H1 (cell line): ENCODE results near the gene FOLR1. TPM values are rescaled to one million over a fixed set of nuclear protein-coding genes. Genes with fewer than 3 reads are reported as not detected.

Experiments used
- CTCF ChIA-PET: fragments of 300-600 bp; sonication (Branson Sonifier 250); formaldehyde crosslinking; loops from one replicate; lab custom pipeline; 2021; ENCODE audit not compliant: partially characterized antibody; lab: Charles Lee
- POLR2A ChIA-PET: fragments of 300-600 bp; sonication (Branson Sonifier 250); formaldehyde crosslinking; loops from one replicate; lab custom pipeline; 2021; ENCODE audit warnings: inconsistent platforms; ENCODE audit not compliant: partially characterized antibody; lab: Charles Lee
- DNase-seq, 2 experiments: peaks; one replicate each; pipeline versions ENCODE4 v3.0.0 to v3.0.0-alpha.2; 2010 to 2022; ENCODE audit warnings: low spot score in 2 of 2, low read depth in 1 of 2, mixed read lengths in 1 of 2
- FAIRE-seq: peaks from 2 replicates; lab custom pipeline; 2011; peaks lifted over from hg19 to GRCh38; lab: Jason Lieb, UNC
- H2AFZ ChIP-seq: 2 replicates; pipeline ENCODE4 v1.8.1; 2012; ENCODE audit warnings: low read length, inconsistent platforms
- H2AK5ac ChIP-seq: 2 replicates; pipeline ENCODE4 v1.6.1; 2013; ENCODE audit warnings: low read depth, low read length
- H2BK120ac ChIP-seq: replicated peaks from 2 replicates; pipeline ENCODE3; 2013; ENCODE audit warnings: low read depth, low read length, inconsistent platforms
- H2BK12ac ChIP-seq: 2 replicates; pipeline ENCODE4 v1.6.1; 2013; ENCODE audit warnings: low read depth, low read length
- H2BK15ac ChIP-seq: 2 replicates; pipeline ENCODE4 v1.6.1; 2013; ENCODE audit warnings: low read length
- H2BK20ac ChIP-seq: 2 replicates; pipeline ENCODE4 v1.6.1; 2013; ENCODE audit warnings: low read length
- H2BK5ac ChIP-seq: 2 replicates; pipeline ENCODE4 v1.6.1; 2013; ENCODE audit warnings: low read depth, low read length
- H3K14ac ChIP-seq: 2 replicates; pipeline ENCODE4 v1.6.1; 2013; ENCODE audit warnings: inconsistent platforms; ENCODE audit not compliant: insufficient read length
- H3K18ac ChIP-seq: 2 replicates; pipeline ENCODE4 v1.6.1; 2013; ENCODE audit warnings: low read length; ENCODE audit errors: extremely low read depth
- H3K23ac ChIP-seq: 2 replicates; pipeline ENCODE4 v1.6.1; 2013; ENCODE audit warnings: inconsistent platforms; ENCODE audit not compliant: insufficient read length
- H3K23me2 ChIP-seq: 2 replicates; pipeline ENCODE4 v1.6.1; 2013; ENCODE audit warnings: low read depth, low read length
- H3K27ac ChIP-seq: 2 replicates; pipeline ENCODE4 v1.6.1; 2011; ENCODE audit warnings: low read depth, low read length, inconsistent platforms
- H3K27me3 ChIP-seq, 4 experiments: replicated peaks in 1 of 4; 1 replicate in 1 of 4; 2 replicates in 3 of 4; pipeline versions ENCODE4 v1.6.1 to v1.8.1; 2011 to 2013; ENCODE audit warnings: low read length in 3 of 4, mild to moderate bottlenecking in 3 of 4, inconsistent platforms in 2 of 4, mixed read lengths in 2 of 4, moderate library complexity in 1 of 4; ENCODE audit not compliant: control insufficient read depth in 3 of 4, insufficient read depth in 3 of 4; ENCODE audit errors: extremely low read depth in 1 of 4
- H3K36me3 ChIP-seq, 4 experiments: 2 replicates each; pipeline versions ENCODE4 v1.6.1 to v1.8.1; 2011 to 2013; ENCODE audit warnings: mild to moderate bottlenecking in 4 of 4, low read length in 3 of 4, moderate library complexity in 2 of 4, control low read depth in 1 of 4, inconsistent platforms in 1 of 4; ENCODE audit not compliant: insufficient read depth in 4 of 4, control insufficient read depth in 2 of 4
- H3K4ac ChIP-seq: replicated peaks from 2 replicates; pipeline ENCODE3; 2013; ENCODE audit warnings: low read length, low read depth, mixed read lengths, inconsistent platforms; ENCODE audit not compliant: insufficient read length
- H3K4me1 ChIP-seq, 4 experiments: replicated peaks in 1 of 4; 1 replicate in 1 of 4; 2 replicates in 3 of 4; pipeline versions ENCODE4 v1.6.1 to v1.8.1; 2011 to 2013; ENCODE audit warnings: low read length in 3 of 4, inconsistent platforms in 2 of 4, mixed read lengths in 1 of 4; ENCODE audit not compliant: insufficient read depth in 4 of 4, control insufficient read depth in 3 of 4
- H3K4me2 ChIP-seq, 2 experiments: 2 replicates each; pipeline versions ENCODE4 v1.6.1 to v1.8.1; 2011 to 2013; ENCODE audit warnings: low read depth in 2 of 2, low read length in 2 of 2, control low read depth in 1 of 2, inconsistent platforms in 1 of 2, mild to moderate bottlenecking in 1 of 2; ENCODE audit not compliant: insufficient read depth in 1 of 2
- H3K4me3 ChIP-seq, 4 experiments: fragments of 200-600, 300-600 bp in 1 of 4; sonication (generic), shearing (Covaris generic), sonication (Bioruptor Twin) in 1 of 4; 2 replicates each; pipeline versions ENCODE4 v1.5.1 to v1.8.1; 2011 to 2016; ENCODE audit warnings: low read length in 4 of 4, low read depth in 3 of 4, control low read depth in 2 of 4, inconsistent platforms in 2 of 4, mild to moderate bottlenecking in 2 of 4, mixed read lengths in 1 of 4, moderate library complexity in 1 of 4; ENCODE audit not compliant: insufficient read depth in 2 of 4; ENCODE audit errors: extremely low read depth in 1 of 4
- H3K56ac ChIP-seq: replicated peaks from 2 replicates; pipeline ENCODE3; 2013; ENCODE audit warnings: low read depth, mild to moderate bottlenecking, mixed read lengths, low read length, inconsistent platforms; ENCODE audit not compliant: insufficient read length
- H3K79me1 ChIP-seq: 2 replicates; pipeline ENCODE4 v1.6.1; 2013; ENCODE audit warnings: low read depth, low read length, control low read depth
- H3K79me2 ChIP-seq, 2 experiments: 2 replicates each; pipeline versions ENCODE4 v1.6.1 to v1.8.1; 2012 to 2013; ENCODE audit warnings: low read length in 2 of 2, mild to moderate bottlenecking in 2 of 2, inconsistent platforms in 1 of 2; ENCODE audit not compliant: insufficient read depth in 2 of 2, control insufficient read depth in 1 of 2
- H3K9ac ChIP-seq, 4 experiments: replicated peaks in 1 of 4; 1 replicate in 1 of 4; 2 replicates in 3 of 4; pipeline versions ENCODE4 v1.6.1 to v1.8.1; 2011 to 2013; ENCODE audit warnings: low read depth in 3 of 4, low read length in 3 of 4, control low read depth in 2 of 4, mild to moderate bottlenecking in 2 of 4, moderate library complexity in 2 of 4, inconsistent platforms in 1 of 4; ENCODE audit errors: extremely low read depth in 1 of 4
- H3K9me3 ChIP-seq, 2 experiments: 2 replicates each; pipeline versions ENCODE4 v1.6.1 to v1.8.1; 2012 to 2013; ENCODE audit warnings: mild to moderate bottlenecking in 2 of 2, moderate library complexity in 2 of 2, control low read depth in 1 of 2, inconsistent platforms in 1 of 2, low read depth in 1 of 2, low read length in 1 of 2, mixed read lengths in 1 of 2; ENCODE audit not compliant: insufficient read depth in 2 of 2
- H4K20me1 ChIP-seq, 2 experiments: replicated peaks in 1 of 2; 2 replicates each; pipeline versions ENCODE3 to v1.8.1; 2011 to 2013; ENCODE audit warnings: inconsistent platforms in 2 of 2, low read length in 2 of 2, mild to moderate bottlenecking in 1 of 2; ENCODE audit not compliant: insufficient read depth in 2 of 2, control insufficient read depth in 1 of 2
- H4K5ac ChIP-seq: 2 replicates; pipeline ENCODE4 v1.6.1; 2013; ENCODE audit warnings: low read length, low read depth, mixed read lengths, inconsistent platforms; ENCODE audit not compliant: insufficient read length
- H4K8ac ChIP-seq: 2 replicates; pipeline ENCODE4 v1.8.0; 2013; ENCODE audit warnings: mild to moderate bottlenecking, moderate library complexity, low read length, inconsistent platforms; ENCODE audit not compliant: insufficient read depth; ENCODE audit errors: extremely low read depth
- H4K91ac ChIP-seq: replicated peaks from 2 replicates; pipeline ENCODE3; 2013; ENCODE audit warnings: low read length, mixed read lengths, inconsistent platforms; ENCODE audit not compliant: insufficient read length
- ATF3 ChIP-seq: IDR thresholded peaks from 2 replicates; pipeline ENCODE4 v1.6.1; 2011; ENCODE audit warnings: low read depth, mild to moderate bottlenecking, low read length; ENCODE audit not compliant: insufficient read depth
- SP1 ChIP-seq: IDR thresholded peaks from 2 replicates; pipeline ENCODE4 v1.6.1; 2011; ENCODE audit warnings: low read depth, low read length
- SRF ChIP-seq: IDR thresholded peaks from 2 replicates; pipeline ENCODE4 v1.6.1; 2011; ENCODE audit warnings: mild to moderate bottlenecking, low read depth, low read length, moderate library complexity
- TEAD4 ChIP-seq: IDR thresholded peaks from 2 replicates; pipeline ENCODE4 v1.6.1; 2012; ENCODE audit warnings: low read depth, low read length, inconsistent platforms, mixed read lengths
- WGBS, 2 experiments: shearing (Covaris generic) in 1 of 2; methylation state at CpG; one replicate each; pipeline versions ENCODE4 v1.1.6 to v1.1.7; 2013 to 2015; ENCODE audit warnings: low lambda C conversion rate in 2 of 2, mixed read lengths in 2 of 2, inconsistent platforms in 1 of 2, low coverage in 1 of 2, missing lambda C conversion rate in 1 of 2; ENCODE audit not compliant: insufficient replicate concordance in 2 of 2, insufficient coverage in 1 of 2, insufficient read length in 1 of 2; ENCODE audit errors: extremely low coverage in 1 of 2, missing lambda C conversion rate in 1 of 2; 5-methylcytosine and 5-hydroxymethylcytosine counted together
- long read RNA-seq, 2 experiments: library from RNA in 1 of 2; library from capped mRNA in 1 of 2; stranded (forward); transcript quantifications; one replicate each; pipeline ENCODE4 v2.0.0, GENCODE V29; 2021; ENCODE audit warnings: inconsistent platforms in 1 of 2
- polyA minus RNA-seq, 3 experiments: library from RNA; depleted of rRNA, polyadenylated mRNA; stranded (reverse); fragments of >200 nt; gene quantifications; 1 replicate in 2 of 3; 2 replicates in 1 of 3; pipeline ENCODE4 v1.2.3, GENCODE V29; 2011
- polyA plus RNA-seq, 7 experiments: library from polyadenylated mRNA; depleted of rRNA in 3 of 7; stranded (reverse) in 5 of 7; unstranded in 2 of 7; fragments of >200 nt in 5 of 7; fragments of 200-250 nt in 2 of 7; gene quantifications; 1 replicate in 5 of 7; 2 replicates in 1 of 7; 4 replicates in 1 of 7; pipeline versions ENCODE4 v1.2.1 to v1.2.3, GENCODE V29; 2011 to 2013; ENCODE audit warnings: missing spikeins in 2 of 7, mixed read lengths in 2 of 7
- total RNA-seq: library from RNA; stranded (reverse); fragmentation: NEBNext Ultra II Directional; extraction: Animal tissue kit (Norgen Biotek cat#: 25700); gene quantifications from 2 replicates; pipeline ENCODE4 v1.2.1, GENCODE V29; 2021

The FOLR1 gene
- total RNA-seq (0.55 TPM in 1 of 2 replicates, not detected in the other), polyA plus RNA-seq (2011; rRNA removed) (1.3 and 1.9 TPM in 2 replicates), polyA minus RNA-seq (2011; rRNA and poly(A)+ RNA removed) (0.22 and 0.66 TPM in 2 replicates)
- polyA plus RNA-seq (2011; cell fraction: cytosol; rRNA removed): 1.7 TPM
- polyA plus RNA-seq (2011; cell fraction: nucleus; rRNA removed): 0.77 TPM
- polyA plus RNA-seq (2012, experiment 1 of 2): 0.82 to 1.1 TPM (median 0.85 TPM) in 4 replicates
- 1.0 TPM for polyA plus RNA-seq (2012, experiment 2 of 2)
- polyA plus RNA-seq (2013, experiment 1 of 2): 0.75 TPM
- polyA plus RNA-seq (2013, experiment 2 of 2): 0.79 TPM
- 2.8 TPM for polyA minus RNA-seq (2011; cell fraction: cytosol; rRNA and poly(A)+ RNA removed)
- polyA minus RNA-seq (2011; cell fraction: nucleus; rRNA and poly(A)+ RNA removed): 1.6 TPM
- long read RNA-seq, experiment 1: 0 reads
- long read RNA-seq, experiment 2: 0 reads

GRCh38 chr11:72191961-72192381, at the start of gene FOLR1:
FOLR1 (plus strand) TSS chr11:72192140; CDS start chr11:72192174, 34 bp downstream.
- Histone ChIP-seq H2BK20ac (no peak within 1 kb of the TSS), H2AFZ (peak within 1 kb of the TSS; percentile 52; the same call in 1 of the 2 replicates), H3K27me3 (no peaks in the 10 kb centered on the region), H3K79me1 (no peaks in the 10 kb centered on the region), H3K36me3 (no peaks in the 10 kb centered on the region), H3K4me1 (peaks cover 0 to 3% (median 0%) of the 10 kb centered on the region in 4 experiments; a peak in 1 of 7 replicates), H2BK120ac (no peak within 1 kb of the TSS), H3K4me3 (no peak within 1 kb of the TSS; a peak in 1 of 8 replicates), H4K20me1 (no peaks in the 10 kb centered on the region), H2BK15ac (peak within 1 kb of the TSS; percentile 61; the same call in 1 of the 2 replicates), H4K8ac (peak within 1 kb of the TSS; percentile 86; the same call in 1 of the 2 replicates), H3K4me2 (0 out of 4 replicates have a peak within 1 kb of the TSS, but pooled peaks of 1 of the 2 experiments have one; percentile 25), H2BK12ac (no peak within 1 kb of the TSS), H3K14ac (no peak within 1 kb of the TSS), H2BK5ac (no peak within 1 kb of the TSS), H3K56ac (no peak within 1 kb of the TSS), H3K27ac (no peak within 1 kb of the TSS), H3K79me2 (no peaks in the 10 kb centered on the region), H3K4ac (no peak within 1 kb of the TSS), H3K23me2 (no peaks in the 10 kb centered on the region), H3K18ac (no peak within 1 kb of the TSS), H3K23ac (no peak within 1 kb of the TSS), H2AK5ac (no peak within 1 kb of the TSS), H3K9me3 (no peaks in the 10 kb centered on the region), H4K5ac (no peak within 1 kb of the TSS), H4K91ac (no peak within 1 kb of the TSS), H3K9ac (no peak within 1 kb of the TSS)
- DNase-seq (no peak), FAIRE-seq (no peak)
- 77% methylated on average over 5 of the region's 5 CpGs; no CpG with 5 or more reads in 1 of the 2 experiments for WGBS, 2 experiments
- ChIA-PET POLR2A (no interaction called here), CTCF (interaction anchor here (0.7 to 8.3 kb wide), 3 partner anchors 9 to 57 kb away, joined by 3 to 61 read pairs (median 3); no protein-coding TSS in a partner anchor)
- TF ChIP-seq SP1 (no peak), TEAD4 (peak; percentile 49; the same call in 1 of the 2 replicates), ATF3 (no peak), SRF (no peak)
